ENCODE data around the gene FAM118A. TPM values are rescaled to one million over a fixed set of nuclear protein-coding genes. Genes with fewer than 3 reads are reported as not detected.

FAM118A gene
- total and polyA plus RNA-seq, 8 donors = 12.0 to 747 (median 53.7) TPM

DNA sequence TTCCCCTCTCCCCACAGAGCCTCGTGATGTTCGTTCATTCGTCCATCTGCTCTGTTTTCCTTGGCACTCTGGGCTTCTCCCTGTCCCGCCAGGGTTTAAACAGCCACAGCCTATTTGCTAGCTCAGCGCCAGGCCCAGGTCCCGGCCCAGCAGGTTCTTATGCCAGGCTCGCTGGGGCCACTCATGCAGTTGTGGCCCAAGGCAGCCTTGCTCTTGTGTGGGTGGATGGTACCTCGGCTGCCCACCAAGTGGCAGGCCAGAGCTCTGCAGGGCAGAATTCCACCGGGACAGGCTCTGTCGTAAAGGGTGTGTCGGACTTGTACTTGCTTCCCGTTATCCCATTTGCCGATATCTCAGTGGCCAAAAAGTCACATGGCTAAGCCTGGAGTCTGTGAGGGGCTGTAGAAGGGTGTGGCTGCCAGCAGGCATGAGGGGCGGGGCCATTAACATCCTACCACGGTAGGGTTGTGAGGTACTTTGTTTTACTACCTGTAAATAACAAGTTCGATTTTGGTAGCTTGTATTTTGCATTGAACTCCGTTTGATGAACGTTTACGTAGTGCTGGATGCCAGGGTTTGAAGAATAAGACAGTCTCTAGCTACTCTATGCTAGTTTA lies 7.9 kb downstream of the FAM118A start:
- 14 to 32% (median 24%) methylated on average over 19 of the region's 19 CpGs for WGBS, 5 donors
- Histone ChIP-seq H3K4me3 (no peak overlapping the region), H3K27ac (peak overlapping the region; percentile 78 to 91 (median 82)), H3K4me1 (peaks cover 30 to 92% (median 57%) of the 10 kb centered on the region in 4 donors), H3K27me3 (no peaks in the 10 kb centered on the region), H3K36me3 (peaks cover 2 to 9% (median 6%) of the 10 kb centered on the region in 4 donors), H3K9me3 (no peaks in the 10 kb centered on the region)
- DNase-seq = peak; percentile 70 to 75
- intact Hi-C loops (cut with DNase I; ENCODE audit: low total_unique reads) = no loop called here
- no peak for TF ChIP-seq POLR2A (IDR thresholded peaks at IDR 0.05)
- TF ChIP-seq EP300 (IDR thresholded peaks at IDR 0.05) = no peak
- TF ChIP-seq, protein P1, sequence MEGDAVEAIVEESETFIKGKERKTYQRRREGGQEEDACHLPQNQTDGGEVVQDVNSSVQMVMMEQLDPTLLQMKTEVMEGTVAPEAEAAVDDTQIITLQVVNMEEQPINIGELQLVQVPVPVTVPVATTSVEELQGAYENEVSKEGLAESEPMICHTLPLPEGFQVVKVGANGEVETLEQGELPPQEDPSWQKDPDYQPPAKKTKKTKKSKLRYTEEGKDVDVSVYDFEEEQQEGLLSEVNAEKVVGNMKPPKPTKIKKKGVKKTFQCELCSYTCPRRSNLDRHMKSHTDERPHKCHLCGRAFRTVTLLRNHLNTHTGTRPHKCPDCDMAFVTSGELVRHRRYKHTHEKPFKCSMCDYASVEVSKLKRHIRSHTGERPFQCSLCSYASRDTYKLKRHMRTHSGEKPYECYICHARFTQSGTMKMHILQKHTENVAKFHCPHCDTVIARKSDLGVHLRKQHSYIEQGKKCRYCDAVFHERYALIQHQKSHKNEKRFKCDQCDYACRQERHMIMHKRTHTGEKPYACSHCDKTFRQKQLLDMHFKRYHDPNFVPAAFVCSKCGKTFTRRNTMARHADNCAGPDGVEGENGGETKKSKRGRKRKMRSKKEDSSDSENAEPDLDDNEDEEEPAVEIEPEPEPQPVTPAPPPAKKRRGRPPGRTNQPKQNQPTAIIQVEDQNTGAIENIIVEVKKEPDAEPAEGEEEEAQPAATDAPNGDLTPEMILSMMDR (IDR thresholded peaks at IDR 0.05) = peak in 4 of 7 experiments; percentile 29 to 52 (median 46)
- TF ChIP-seq POLR2AphosphoS5 (IDR thresholded peaks at IDR 0.05) = peak in 2 of 3 donors; percentile 21 to 39

DNA sequence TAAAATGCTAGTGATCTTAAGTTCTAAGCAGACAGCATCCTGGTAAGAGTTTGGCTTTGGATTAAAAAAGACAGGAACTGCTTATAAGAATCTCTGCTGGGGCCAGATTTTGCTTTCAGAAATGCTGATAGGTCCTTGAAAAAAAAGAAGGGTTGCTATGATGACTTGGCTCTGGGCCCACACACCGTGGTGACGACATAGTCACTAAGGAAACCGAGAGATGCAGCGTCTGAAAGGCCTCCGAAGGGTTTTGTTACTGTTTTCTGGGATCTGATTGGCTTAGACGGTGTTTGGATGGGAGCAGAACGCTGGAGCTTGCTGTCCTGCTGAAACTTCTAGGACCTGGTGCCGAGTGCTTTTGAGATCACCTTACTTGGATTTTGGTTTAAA lies 8.4 kb downstream of the FAM118A start:
- H3K27ac ChIP-seq = peak overlapping the region; percentile 72 to 91 (median 82)
- no peaks in the 10 kb centered on the region for H3K27me3 ChIP-seq
- peaks cover 33 to 88% (median 55%) of the 10 kb centered on the region in 4 donors for H3K4me1 ChIP-seq
- peak; percentile 84 to 94 for DNase-seq
- no peak overlapping the region for H3K4me3 ChIP-seq
- H3K9me3 ChIP-seq = no peaks in the 10 kb centered on the region
- peaks cover 5 to 13% (median 11%) of the 10 kb centered on the region in 4 donors for H3K36me3 ChIP-seq
- 3 to 13% (median 7%) methylated on average over 8 of the region's 8 CpGs for WGBS, 5 donors
- intact Hi-C loops (cut with DNase I; ENCODE audit: low total_unique reads) = no loop called here
- TF ChIP-seq EP300 (IDR thresholded peaks at IDR 0.05) (no peak), POLR2AphosphoS5 (IDR thresholded peaks at IDR 0.05) (no peak), POLR2A (IDR thresholded peaks at IDR 0.05) (no peak)
- TF ChIP-seq, protein P1 (IDR thresholded peaks at IDR 0.05) = no peak

DNA sequence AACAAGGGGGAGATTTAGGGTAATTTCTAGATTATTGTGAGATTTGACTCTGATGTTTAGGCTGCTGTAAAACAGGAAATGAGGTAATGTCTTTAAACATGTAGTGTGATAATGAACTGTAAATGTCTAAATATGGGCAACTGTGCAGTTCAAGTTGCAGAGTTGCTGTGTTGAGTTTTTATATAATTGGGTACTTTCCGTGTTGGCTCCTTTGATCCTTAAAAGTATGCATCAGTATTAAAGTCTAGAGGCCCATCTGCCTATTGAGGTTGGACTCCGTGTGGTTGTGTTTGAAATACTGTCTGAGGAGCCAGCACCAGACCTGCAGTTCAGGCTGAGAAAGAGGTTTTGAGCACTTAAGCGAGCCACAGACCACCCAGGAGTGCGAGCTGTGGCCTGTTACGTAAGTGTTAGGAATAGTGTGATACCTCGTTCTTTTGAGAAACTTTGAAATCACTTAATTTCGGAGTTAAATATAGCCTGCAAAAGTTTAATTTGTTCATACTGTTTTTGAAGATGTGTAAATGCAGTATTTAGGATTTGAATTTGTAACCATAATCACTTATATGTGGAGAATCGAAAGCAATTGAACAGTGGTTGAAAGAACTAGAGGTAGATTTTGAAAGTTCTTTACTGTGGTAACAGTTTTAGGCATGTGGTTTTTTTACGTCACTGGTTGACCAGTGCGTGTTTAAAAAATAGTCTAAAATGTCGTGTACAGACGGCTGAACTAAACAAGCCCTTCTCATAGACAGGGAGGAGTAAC lies 9.0 kb downstream of the FAM118A start:
- Histone ChIP-seq H3K4me3 (no peak overlapping the region), H3K27ac (peak overlapping the region; percentile 78 to 91 (median 82)), H3K9me3 (no peaks in the 10 kb centered on the region), H3K4me1 (peaks cover 36 to 83% (median 50%) of the 10 kb centered on the region in 4 donors), H3K27me3 (no peaks in the 10 kb centered on the region), H3K36me3 (peaks cover 11 to 19% (median 16%) of the 10 kb centered on the region in 4 donors)
- intact Hi-C loops (cut with DNase I; ENCODE audit: low total_unique reads) = no loop called here
- WGBS, 5 donors = 57 to 67% (median 61%) methylated on average over 11 to 12 of the region's 12 CpGs
- peak in 1 of 2 donors; percentile 58 for DNase-seq
- TF ChIP-seq EP300 (IDR thresholded peaks at IDR 0.05) = no peak
- TF ChIP-seq, protein P1 (IDR thresholded peaks at IDR 0.05) = no peak
- TF ChIP-seq POLR2AphosphoS5 (IDR thresholded peaks at IDR 0.05) = no peak
- TF ChIP-seq POLR2A (IDR thresholded peaks at IDR 0.05) = no peak

DNA sequence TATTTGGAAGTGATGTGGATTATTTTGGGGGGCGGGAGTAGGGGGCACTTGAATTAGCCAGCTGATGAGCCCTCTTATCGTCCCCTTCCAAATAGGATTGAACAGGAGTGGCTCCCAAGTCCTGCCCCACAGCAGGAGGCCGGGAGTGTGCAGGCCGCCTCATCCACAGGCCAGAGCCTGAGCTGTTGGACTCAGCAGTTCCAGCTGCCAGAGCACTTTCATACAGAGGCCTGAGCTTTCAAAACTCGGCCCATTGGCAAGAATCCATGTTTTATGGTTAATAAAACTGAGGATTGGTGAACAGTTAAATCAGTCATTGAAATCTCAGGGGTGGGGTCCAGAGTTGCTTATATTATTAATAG lies 9.6 kb downstream of the FAM118A start:
- H3K9me3 ChIP-seq = no peaks in the 10 kb centered on the region
- intact Hi-C loops (cut with DNase I; ENCODE audit: low total_unique reads) = no loop called here

More for the DNA sequence above, 9.6 kb downstream of the FAM118A start:
- peak in 1 of 2 donors; percentile 78 for DNase-seq
- Histone ChIP-seq H3K27me3 (no peaks in the 10 kb centered on the region), H3K4me3 (no peak overlapping the region), H3K36me3 (peaks cover 17 to 25% (median 22%) of the 10 kb centered on the region in 4 donors), H3K4me1 (peaks cover 31 to 80% (median 45%) of the 10 kb centered on the region in 4 donors), H3K27ac (peak overlapping the region; percentile 78 to 91 (median 82))
- TF ChIP-seq EP300 (IDR thresholded peaks at IDR 0.05) (no peak), POLR2A (IDR thresholded peaks at IDR 0.05) (no peak), POLR2AphosphoS5 (IDR thresholded peaks at IDR 0.05) (no peak)
- TF ChIP-seq, protein P1 (IDR thresholded peaks at IDR 0.05) = no peak
- 37 to 56% (median 42%) methylated on average over 5 of the region's 5 CpGs for WGBS, 5 donors

Data from stomach (tissue), 9 donors.